Measurements from ENCODE around the gene IP6K1.

GRCh38 chr3:49750056-49750455, 36.3 kb downstream of the IP6K1 start:
- TF ChIP-seq CTCF (IDR thresholded peaks at IDR 0.05): no peak
- no peak for TF ChIP-seq EZH2 (IDR thresholded peaks at IDR 0.05; ENCODE audit: borderline replicate concordance, insufficient read depth, low read depth, low read length, poor library complexity, severe bottlenecking)
